HPDE6-E6E7 (cell line): ENCODE data around the gene AATK.

Experiments used
- DNase-seq: peaks from one replicate; pipeline ENCODE4 v3.0.0; 2011; ENCODE audit warnings: missing footprints; ENCODE audit errors: extremely low spot score

AATK gene

GRCh38 chr17:81195941-81196495 is 30.0 kb upstream of the AATK start:
- no peak for DNase-seq

GRCh38 chr17:81194941-81195901 is 29.2 kb upstream of the AATK start:
- DNase-seq: no peak

- no peak for DNase-seq
Measured at GRCh38 chr17:81194225-81194760, 28.3 kb upstream of the AATK start.

GRCh38 chr17:81193470-81194224 is 27.6 kb upstream of the AATK start:
- no peak for DNase-seq

GRCh38 chr17:81193051-81193410 is 27.0 kb upstream of the AATK start:
- no peak for DNase-seq

- DNase-seq: no peak
Measured at GRCh38 chr17:81192386-81193050, 26.5 kb upstream of the AATK start.

GRCh38 chr17:81191646-81192045 is 25.6 kb upstream of the AATK start:
- DNase-seq: no peak

GRCh38 chr17:81191116-81191515 is 25.1 kb upstream of the AATK start:
- no peak for DNase-seq

- no peak for DNase-seq
Measured at GRCh38 chr17:81190591-81190990, 24.6 kb upstream of the AATK start.

GRCh38 chr17:81189670-81190530 is 23.9 kb upstream of the AATK start:
- no peak for DNase-seq

- no peak for DNase-seq
Measured at GRCh38 chr17:81189016-81189415, 23.0 kb upstream of the AATK start.

GRCh38 chr17:81188491-81188840 is 22.4 kb upstream of the AATK start:
- DNase-seq: no peak

- DNase-seq: no peak
Measured at GRCh38 chr17:81187586-81188490, 21.8 kb upstream of the AATK start.

- DNase-seq: no peak
Measured at GRCh38 chr17:81187120-81187519, 21.1 kb upstream of the AATK start.

- DNase-seq: no peak
Measured at GRCh38 chr17:81186203-81186602, 20.2 kb upstream of the AATK start.

- no peak for DNase-seq
Measured at GRCh38 chr17:81184555-81184954, 18.5 kb upstream of the AATK start.

GRCh38 chr17:81183807-81184206 is 17.8 kb upstream of the AATK start:
- DNase-seq: no peak

GRCh38 chr17:81183316-81183715 is 17.3 kb upstream of the AATK start:
- no peak for DNase-seq

GRCh38 chr17:81182596-81182995 is 16.6 kb upstream of the AATK start:
- DNase-seq: no peak

GRCh38 chr17:81181811-81182185 is 15.8 kb upstream of the AATK start:
- no peak for DNase-seq
